Measurements from ENCODE around the gene MAP4K4.

Gene MAP4K4

DNA sequence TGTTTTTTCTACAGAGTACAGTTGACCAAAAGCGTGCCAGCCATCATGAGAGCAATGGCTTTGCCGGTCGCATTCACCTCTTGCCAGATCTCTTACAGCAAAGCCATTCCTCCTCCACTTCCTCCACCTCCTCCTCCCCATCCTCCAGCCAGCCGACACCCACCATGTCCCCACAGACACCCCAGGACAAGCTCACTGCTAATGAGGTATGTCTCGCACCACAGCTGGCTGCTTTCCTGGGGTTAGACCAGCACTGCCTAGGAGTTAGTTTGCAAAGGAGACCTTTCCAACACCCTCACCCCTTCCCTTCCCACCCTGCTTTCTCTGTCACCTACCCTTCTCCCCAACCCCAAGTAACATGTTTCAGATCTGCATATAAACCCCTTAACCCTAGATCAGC lies 174.0 kb downstream of the MAP4K4 start:
- no peak for DNase-seq (ENCODE audit: low read depth)
- H3K4me3 ChIP-seq (ENCODE audit: low read length) = no peak overlapping the region
- no peak for TF ChIP-seq CTCF (IDR thresholded peaks at IDR 0.05; ENCODE audit: insufficient read depth, low read depth, low read length, missing control alignments)

GRCh38 chr2:101872480-101872879 lies 175.0 kb downstream of the MAP4K4 start:
- TF ChIP-seq CTCF (IDR thresholded peaks at IDR 0.05; ENCODE audit: insufficient read depth, low read depth, low read length, missing control alignments) = no peak
- no peak for DNase-seq (ENCODE audit: low read depth)
- H3K4me3 ChIP-seq (ENCODE audit: low read length) = no peak overlapping the region

DNA sequence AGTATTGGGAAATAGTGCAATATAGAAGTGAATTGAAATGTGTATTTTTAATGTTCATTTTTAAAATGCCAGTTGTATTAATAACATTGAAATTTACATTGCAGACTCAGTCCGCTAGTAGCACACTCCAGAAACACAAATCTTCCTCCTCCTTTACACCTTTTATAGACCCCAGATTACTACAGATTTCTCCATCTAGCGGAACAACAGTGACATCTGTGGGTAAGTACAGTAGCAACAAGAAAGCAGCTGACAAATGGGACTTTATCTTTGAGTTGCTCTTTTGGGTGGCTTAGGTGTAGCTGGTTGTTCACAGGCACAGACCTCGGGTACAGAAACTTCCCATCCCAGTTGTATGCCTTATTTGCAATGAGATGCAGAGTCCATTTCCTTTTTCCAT lies 176.0 kb downstream of the MAP4K4 start:
- TF ChIP-seq CTCF (IDR thresholded peaks at IDR 0.05; ENCODE audit: insufficient read depth, low read depth, low read length, missing control alignments) = no peak
- no peak for DNase-seq (ENCODE audit: low read depth)
- H3K4me3 ChIP-seq (ENCODE audit: low read length) = no peak overlapping the region

DNA sequence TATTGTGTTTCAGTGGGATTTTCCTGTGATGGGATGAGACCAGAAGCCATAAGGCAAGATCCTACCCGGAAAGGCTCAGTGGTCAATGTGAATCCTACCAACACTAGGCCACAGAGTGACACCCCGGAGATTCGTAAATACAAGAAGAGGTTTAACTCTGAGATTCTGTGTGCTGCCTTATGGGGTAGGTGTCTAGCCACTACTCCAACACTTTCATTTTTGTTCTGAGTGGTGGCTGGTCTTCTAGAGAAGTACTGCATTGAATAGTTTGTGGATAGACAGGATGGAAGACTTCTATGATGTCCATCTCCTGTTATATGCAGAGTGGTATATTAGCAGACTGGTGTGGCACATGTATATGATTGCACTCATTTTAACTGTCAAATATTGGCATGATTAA lies 176.6 kb downstream of the MAP4K4 start:
- no peak for TF ChIP-seq CTCF (IDR thresholded peaks at IDR 0.05; ENCODE audit: insufficient read depth, low read depth, low read length, missing control alignments)

DNA sequence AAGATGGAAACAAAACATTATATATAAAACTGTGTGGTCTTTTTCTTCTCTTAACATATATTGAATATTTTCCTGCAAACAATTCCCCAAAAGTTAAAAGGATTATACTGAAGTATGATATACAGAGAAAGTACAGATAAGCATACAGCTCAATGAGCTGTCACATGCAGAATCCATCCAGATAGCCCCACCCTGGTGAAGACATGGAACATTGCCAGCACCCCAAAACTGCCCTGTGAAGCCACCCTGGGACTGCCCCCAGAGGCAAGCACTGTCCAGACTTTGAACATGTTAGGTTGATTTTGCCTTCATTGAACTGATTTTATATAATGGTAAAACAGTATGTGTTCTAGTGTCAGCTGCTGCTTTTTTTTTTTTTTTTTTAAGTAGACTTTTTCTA lies 182.0 kb downstream of the MAP4K4 start:
- DNase-seq (ENCODE audit: low read depth) = no peak
- TF ChIP-seq CTCF (IDR thresholded peaks at IDR 0.05; ENCODE audit: insufficient read depth, low read depth, low read length, missing control alignments) = no peak
- no peak overlapping the region for H3K4me3 ChIP-seq (ENCODE audit: low read length)

More for the DNA sequence above, 176.6 kb downstream of the MAP4K4 start:
- H3K4me3 ChIP-seq (ENCODE audit: low read length) = no peak overlapping the region
- no peak for DNase-seq (ENCODE audit: low read depth)

DNA sequence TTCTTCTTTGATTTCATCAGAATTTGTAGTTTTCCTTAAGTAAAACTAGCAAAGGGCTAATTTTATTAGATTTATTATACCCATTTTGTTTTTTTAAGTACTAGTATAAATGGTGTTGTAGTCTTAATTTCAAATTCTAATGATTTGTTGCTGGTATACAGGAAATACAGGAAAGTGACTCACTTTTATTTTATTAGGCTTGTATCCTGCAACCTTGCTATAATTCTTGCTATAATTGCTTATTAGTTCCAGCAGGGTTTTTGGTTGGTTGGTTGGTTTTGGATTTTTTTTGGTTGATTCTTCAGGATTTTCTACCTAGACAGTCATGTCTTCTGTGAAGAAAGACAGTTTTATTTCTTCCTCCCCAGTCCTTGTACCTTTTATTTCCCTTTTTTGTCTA lies 183.6 kb downstream of the MAP4K4 start:
- H3K4me3 ChIP-seq (ENCODE audit: low read length) = no peak overlapping the region
- no peak for TF ChIP-seq CTCF (IDR thresholded peaks at IDR 0.05; ENCODE audit: insufficient read depth, low read depth, low read length, missing control alignments)
- DNase-seq (ENCODE audit: low read depth) = peak; percentile 45

DNA sequence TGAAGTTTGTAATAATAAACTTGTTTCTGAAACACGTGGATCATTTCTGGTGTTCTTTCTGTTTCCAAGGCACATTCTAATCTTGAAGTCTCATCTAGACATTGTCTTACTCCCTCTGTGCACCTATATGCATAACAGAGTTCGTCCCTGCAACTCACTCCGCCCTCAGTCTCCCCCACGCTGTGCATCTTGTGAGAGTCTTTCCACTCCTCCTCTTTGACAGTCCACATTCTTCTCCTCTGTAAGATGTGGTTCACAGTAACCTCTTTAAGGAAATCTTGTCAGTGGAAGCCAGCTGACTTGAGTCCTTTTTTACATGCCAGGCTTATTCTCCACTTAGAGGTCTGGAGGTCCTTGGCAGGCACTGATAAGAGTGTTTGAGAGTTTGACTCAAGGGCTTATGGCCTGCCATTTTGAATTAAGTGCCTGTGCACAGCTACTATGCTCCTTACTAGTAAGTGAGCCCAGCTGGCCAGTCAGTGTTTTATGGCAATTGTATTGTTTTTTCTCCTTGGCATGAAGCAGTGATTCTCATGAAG lies 185.3 kb downstream of the MAP4K4 start:
- DNase-seq (ENCODE audit: low read depth) = no peak
- no peak overlapping the region for H3K4me3 ChIP-seq (ENCODE audit: low read length)
- TF ChIP-seq CTCF (IDR thresholded peaks at IDR 0.05; ENCODE audit: insufficient read depth, low read depth, low read length, missing control alignments) = no peak
